ENCODE measurements around the gene LRRC46. TPM values are rescaled to one million over a fixed set of nuclear protein-coding genes. Genes with fewer than 3 reads are reported as not detected.

The LRRC46 gene
- total RNA-seq, 4 donors from 2014 or later: 0.18 TPM; not detected in 3

GRCh38 chr17:47848198-47848513 lies 16.7 kb downstream of the LRRC46 start:
- Histone ChIP-seq H3K27ac (no peak overlapping the region), H3K36me3 (no peaks in the 10 kb centered on the region), H3K4me1 (peaks cover 25 to 66% (median 34%) of the 10 kb centered on the region in 3 donors), H3K27me3 (peaks cover 13 to 87% (median 23%) of the 10 kb centered on the region in 4 donors), H3K9me3 (no peaks in the 10 kb centered on the region), H3K4me3 (no peak overlapping the region)
- 90% methylated on average over 3 of the region's 23 CpGs; no CpG with 5 or more reads in 1 of the 2 donors for WGBS, 2 donors
- intact Hi-C loops (cut with DNase I): no loop called here
- TF ChIP-seq POLR2A (IDR thresholded peaks at IDR 0.05): no peak
- DNase-seq: no peak

- Histone ChIP-seq H3K36me3 (no peaks in the 10 kb centered on the region), H3K4me1 (peaks cover 19 to 56% (median 29%) of the 10 kb centered on the region in 3 donors), H3K9me3 (no peaks in the 10 kb centered on the region), H3K4me3 (peak overlapping the region; percentile 48 to 70 (median 52)), H3K27ac (peak overlapping the region in 3 of 4 donors; percentile 78 to 81 (median 79)), H3K27me3 (peaks cover 16 to 99% (median 37%) of the 10 kb centered on the region in 4 donors)
- intact Hi-C loops (cut with DNase I): no loop called here
- 32 to 69% methylated on average over 8 to 9 of the region's 9 CpGs for WGBS, 2 donors
- DNase-seq: no peak
- TF ChIP-seq POLR2A (IDR thresholded peaks at IDR 0.05) (no peak), CTCF (IDR thresholded peaks at IDR 0.05) (no peak)
These were observed 18.9 kb downstream of the LRRC46 start for GRCh38 chr17:47850373-47850691.

GRCh38 chr17:47850692-47851573 lies 19.5 kb downstream of the LRRC46 start, which contains the start of gene SP6:
Gene SP6 (minus strand): TSS chr17:47851163. CDS start chr17:47848429, 2,734 bp downstream.
- TF ChIP-seq POLR2A (IDR thresholded peaks at IDR 0.05) (peak in 1 of 4 donors; percentile 66), CTCF (IDR thresholded peaks at IDR 0.05) (peak in 3 of 6 experiments; percentile 4 to 40 (median 25))
- DNase-seq: no peak
- peak within 1 kb of the TSS; percentile 48 to 70 (median 52) for H3K4me3 ChIP-seq
- no peaks in the 10 kb centered on the region for H3K36me3 ChIP-seq
- 13 to 17% methylated on average over 11 to 23 of the region's 71 CpGs for WGBS, 2 donors
- peaks cover 19 to 56% (median 29%) of the 10 kb centered on the region in 3 donors for H3K4me1 ChIP-seq
- H3K27ac ChIP-seq: peak within 1 kb of the TSS in 3 of 4 donors; percentile 78 to 81 (median 79)
- no peaks in the 10 kb centered on the region for H3K9me3 ChIP-seq
- H3K27me3 ChIP-seq: peaks cover 16 to 99% (median 37%) of the 10 kb centered on the region in 4 donors
- intact Hi-C loops (cut with DNase I): no loop called here

GRCh38 chr17:47851764-47852112 lies 20.3 kb downstream of the LRRC46 start:
- H3K36me3 ChIP-seq: no peaks in the 10 kb centered on the region
- peaks cover 17 to 51% (median 29%) of the 10 kb centered on the region in 3 donors for H3K4me1 ChIP-seq
- no peak for TF ChIP-seq CTCF (IDR thresholded peaks at IDR 0.05)
- TF ChIP-seq POLR2A (IDR thresholded peaks at IDR 0.05): no peak
- DNase-seq: no peak
- H3K4me3 ChIP-seq: peak overlapping the region in 1 of 4 donors; percentile 70
- H3K27me3 ChIP-seq: peaks cover 16 to 99% (median 37%) of the 10 kb centered on the region in 4 donors
- 17 to 29% methylated on average over 8 to 10 of the region's 11 CpGs for WGBS, 2 donors
- H3K9me3 ChIP-seq: no peaks in the 10 kb centered on the region
- H3K27ac ChIP-seq: no peak overlapping the region
- intact Hi-C loops (cut with DNase I): no loop called here

GRCh38 chr17:47852113-47852949 lies 20.9 kb downstream of the LRRC46 start:
- Histone ChIP-seq H3K4me3 (no peak overlapping the region), H3K27ac (no peak overlapping the region), H3K36me3 (no peaks in the 10 kb centered on the region), H3K4me1 (peaks cover 13 to 45% (median 28%) of the 10 kb centered on the region in 3 donors), H3K9me3 (no peaks in the 10 kb centered on the region), H3K27me3 (peaks cover 12 to 99% (median 34%) of the 10 kb centered on the region in 4 donors)
- WGBS, 2 donors: 22 to 41% methylated on average over 32 of the region's 32 CpGs
- no peak for DNase-seq
- no peak for TF ChIP-seq POLR2A (IDR thresholded peaks at IDR 0.05)
- TF ChIP-seq CTCF (IDR thresholded peaks at IDR 0.05): no peak
- intact Hi-C loops (cut with DNase I): no loop called here
